Sigmoid colon (tissue), 4 donors: Measurements from ENCODE around the gene TRIM54.

Source experiments
- CTCF ChIP-seq, 4 experiments: fragments of 450-650 bp in 3 of 4; fragments of 200-600 bp in 1 of 4; IDR thresholded peaks; one replicate each; pipeline ENCODE4 v1.5.1; 2016 to 2019; ENCODE audit warnings: antibody characterized with exemption in 4 of 4, mild to moderate bottlenecking in 3 of 4, moderate library complexity in 2 of 4
- EP300 ChIP-seq, 4 donors: sonication (generic); formaldehyde crosslinking; IDR thresholded peaks; one replicate each; pipeline ENCODE4 v1.6.1; 2017; ENCODE audit warnings: antibody characterized with exemption in 4 of 4
- POLR2A ChIP-seq, 2 donors: fragments of 450-650 bp; IDR thresholded peaks; one replicate each; pipeline ENCODE4 v1.6.1; 2016; ENCODE audit warnings: antibody characterized with exemption in 2 of 2, mild to moderate bottlenecking in 2 of 2, moderate library complexity in 2 of 2
- POLR2AphosphoS5 ChIP-seq, 4 donors: sonication (generic); formaldehyde crosslinking; IDR thresholded peaks; one replicate each; pipeline ENCODE4 v1.6.1; 2017; ENCODE audit warnings: antibody characterized with exemption in 4 of 4

DNA sequence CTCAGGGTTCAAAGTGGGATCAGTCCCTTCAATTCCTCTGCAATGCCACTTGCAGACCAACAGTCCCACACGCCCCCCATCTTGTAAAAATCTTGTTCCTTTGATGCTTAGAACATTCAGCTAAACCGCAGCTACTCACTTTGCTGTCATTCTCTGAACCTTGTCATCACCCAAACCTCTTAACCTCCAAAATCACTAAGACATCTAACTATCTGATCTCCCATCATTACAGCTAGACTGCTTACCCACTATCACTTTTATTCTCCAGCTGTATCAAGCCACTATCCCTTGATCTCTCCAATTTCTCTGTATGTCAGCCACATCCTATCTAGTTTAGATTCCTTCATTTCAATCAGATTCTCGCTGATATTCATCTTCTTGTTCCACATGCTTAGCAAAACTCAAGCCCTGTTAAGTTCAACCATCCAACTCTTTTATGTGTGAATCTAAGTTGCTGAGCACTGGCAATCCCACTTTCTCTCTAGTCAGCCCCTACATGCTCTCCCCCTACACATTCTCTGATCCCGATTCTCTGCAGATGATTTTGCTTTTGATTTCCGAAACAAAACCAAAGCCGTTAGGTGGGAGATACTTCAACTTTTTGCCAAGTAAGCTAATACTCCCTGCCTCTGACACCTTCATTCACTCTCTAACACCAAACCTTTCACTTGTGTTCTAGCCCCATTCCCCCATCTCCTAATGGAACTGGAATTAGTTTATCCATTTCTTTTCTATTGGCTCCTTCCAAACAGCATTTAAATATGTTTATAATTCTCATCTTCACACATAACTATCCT, 69.8 kb downstream of the TRIM54 start:
- no peak for TF ChIP-seq POLR2AphosphoS5 (IDR thresholded peaks at IDR 0.05)
- TF ChIP-seq CTCF (IDR thresholded peaks at IDR 0.05): no peak
- no peak for TF ChIP-seq POLR2A (IDR thresholded peaks at IDR 0.05)
- TF ChIP-seq EP300 (IDR thresholded peaks at IDR 0.05): no peak
